Measurements from ENCODE around the gene DNM1L.
"Not testable (repeated sequence)": the region's sequence is repeated elsewhere in the genome, so short reads cannot be mapped to it uniquely, and the experiment has no call there.

GRCh38 chr12:32725308-32725707 lies 46.2 kb downstream of the DNM1L start:
- TF ChIP-seq CTCF, POLR2A (IDR thresholded peaks at IDR 0.05): not testable (repeated sequence)

Measured in Peyer's patch (tissue), 4 donors.